Panc1 (cell line): ENCODE measurements around the gene MGAT4A. TPM values are rescaled to one million over a fixed set of nuclear protein-coding genes. Genes with fewer than 3 reads are reported as not detected.

Experiments used
- ATAC-seq: fragments of 200-7000 bp; cut with Tn5 transposase; 2 replicates; pipeline ENCODE4 v1.9.1; 2020; ENCODE audit warnings: mild to moderate bottlenecking, moderate library complexity
- BruUV-seq: library from RNA; stranded (reverse); fragments of 400-500 nt; replicated peaks from 2 replicates; lab custom pipeline; 2021; lab: Mats Ljungman, UMichigan
- CTCF ChIA-PET: fragments of 300-600 bp; sonication (Branson Sonifier 250); formaldehyde crosslinking; loops from one replicate; lab custom pipeline; 2022; ENCODE audit warnings: antibody characterized with exemption; lab: Charles Lee
- POLR2A ChIA-PET: fragments of 300-600 bp; sonication (Branson Sonifier 250); formaldehyde crosslinking; loops from one replicate; lab custom pipeline; 2022; ENCODE audit warnings: antibody characterized with exemption; lab: Charles Lee
- DNase-seq: peaks from one replicate; pipeline ENCODE4 v3.0.0-alpha.2; 2010; ENCODE audit warnings: low read depth, low spot score
- H3K27ac ChIP-seq: 2 replicates; pipeline ENCODE4 v1.5.1; 2011; ENCODE audit warnings: mild to moderate bottlenecking, low read length, inconsistent platforms
- H3K27me3 ChIP-seq: fragments of 200-500 bp; sonication (Bioruptor generic); 2 replicates; pipeline ENCODE4 v1.6.0; 2014; ENCODE audit warnings: low read length, inconsistent platforms; ENCODE audit not compliant: control insufficient read depth, insufficient read depth
- H3K36me3 ChIP-seq: fragments of 200-500 bp; sonication (Bioruptor generic); 2 replicates; pipeline ENCODE4 v1.5.1; 2014; ENCODE audit warnings: inconsistent platforms, mild to moderate bottlenecking, low read length, moderate library complexity; ENCODE audit not compliant: control insufficient read depth, insufficient read depth
- H3K4me1 ChIP-seq: 2 replicates; pipeline ENCODE4 v1.5.1; 2011; ENCODE audit warnings: inconsistent platforms, mild to moderate bottlenecking, low read length, moderate library complexity; ENCODE audit not compliant: control insufficient read depth, insufficient read depth
- H3K4me3 ChIP-seq, 2 experiments: 2 replicates each; pipeline ENCODE4 v1.5.1; 2011 to 2012; ENCODE audit warnings: low read depth in 2 of 2, low read length in 2 of 2, mild to moderate bottlenecking in 2 of 2, inconsistent platforms in 1 of 2, moderate library complexity in 1 of 2
- H3K9me3 ChIP-seq: fragments of 200-500 bp; sonication (Bioruptor generic); 2 replicates; pipeline ENCODE4 v1.5.1; 2014; ENCODE audit warnings: low read depth, mild to moderate bottlenecking, inconsistent platforms, low read length, moderate library complexity; ENCODE audit not compliant: control insufficient read depth, insufficient read depth
- POLR2AphosphoS5 ChIP-seq: IDR thresholded peaks from 2 replicates; pipeline ENCODE4 v1.6.1; 2012; ENCODE audit warnings: mild to moderate bottlenecking, low read depth, low read length, moderate library complexity
- SIN3A ChIP-seq: IDR thresholded peaks from 2 replicates; pipeline ENCODE4 v1.6.1; 2012; ENCODE audit warnings: low read depth, mild to moderate bottlenecking, low read length, moderate library complexity, borderline replicate concordance; ENCODE audit not compliant: insufficient read depth
- TCF7L2 ChIP-seq: IDR thresholded peaks from 2 replicates; pipeline ENCODE4 v1.6.1; 2011; ENCODE audit warnings: mild to moderate bottlenecking, low read depth, low read length, inconsistent platforms
- in situ Hi-C: cut with HindIII; loops from 2 replicates; pipeline ENCODE4 v1.10.0; 2016; ENCODE audit warnings: low sequenced_read_pairs, low pct_unique_long_range_greater_than_20kb
- intact Hi-C: fragments of 100-400 bp; cut with micrococcal nuclease; formaldehyde crosslinking; loops from one replicate; pipeline ENCODE4 v1.10.0; 2022; ENCODE audit not compliant: unreplicated experiment
- total RNA-seq: library from RNA; stranded (reverse); gene quantifications from one replicate; pipeline ENCODE4 v1.2.1, GENCODE V29; 2021; ENCODE audit not compliant: unreplicated experiment
- TF ChIP-seq, protein P1 (sequence below): fragments of 450-650 bp; IDR thresholded peaks from 2 replicates; pipeline ENCODE4 v1.5.1; 2017; ENCODE audit warnings: mild to moderate bottlenecking
- TF ChIP-seq, protein P2 (sequence below), 2 experiments: IDR thresholded peaks; 2 replicates each; pipeline ENCODE4 v1.6.1; 2011 to 2012; ENCODE audit warnings: low read depth in 2 of 2, control low read depth in 1 of 2, low read length in 1 of 2, mild to moderate bottlenecking in 1 of 2, moderate library complexity in 1 of 2; ENCODE audit not compliant: insufficient read depth in 1 of 2

MGAT4A gene
- total RNA-seq, 1 experiment from 2014 or later: 4.4 TPM

DNA sequence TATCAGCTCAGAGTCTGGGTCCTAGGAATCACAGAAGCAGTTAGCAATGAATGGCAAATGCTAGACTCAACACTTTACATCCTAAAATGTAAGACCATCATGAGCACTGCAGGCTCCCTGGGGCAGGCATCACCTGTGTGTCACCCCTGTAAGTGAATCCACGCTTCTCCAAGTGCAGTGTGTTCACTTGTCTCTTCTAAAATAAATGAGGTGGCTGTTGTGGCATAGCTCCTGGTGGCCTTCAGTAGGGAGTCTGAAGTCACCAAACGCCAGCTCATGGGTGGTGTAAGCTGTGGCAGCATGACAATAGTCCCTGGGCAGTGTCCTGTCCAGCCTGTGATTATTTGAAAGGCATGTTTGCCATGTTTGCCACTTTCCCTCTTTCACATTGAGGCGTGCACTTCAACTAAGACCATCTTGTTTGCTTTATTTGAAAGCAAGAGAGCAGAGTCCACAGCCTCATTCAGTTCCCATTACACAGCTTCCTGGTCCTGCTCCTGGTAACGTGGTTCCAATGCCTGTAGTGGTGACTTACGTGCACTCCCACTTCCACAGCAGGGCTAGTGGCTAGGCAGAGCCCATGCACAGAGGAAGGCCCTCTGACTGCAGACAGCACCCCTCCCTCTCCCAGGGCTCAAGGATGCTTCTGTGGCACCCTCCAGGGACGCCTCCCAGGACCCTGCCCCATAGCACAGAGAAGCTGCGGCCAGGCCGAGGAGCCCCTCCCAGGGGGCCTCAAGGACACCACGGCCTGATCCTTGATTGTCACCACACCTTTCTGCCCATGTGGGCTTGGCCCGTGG is 146.9 kb downstream of the MGAT4A start:
- DNase-seq (no peak), ATAC-seq (no peak)
- ChIA-PET POLR2A (no interaction called here), CTCF (no interaction called here)
- Histone ChIP-seq H3K27ac (no peak overlapping the region), H3K27me3 (no peaks in the 10 kb centered on the region), H3K9me3 (no peaks in the 10 kb centered on the region), H3K36me3 (no peaks in the 10 kb centered on the region), H3K4me1 (no peaks in the 10 kb centered on the region), H3K4me3 (no peak overlapping the region)
- TF ChIP-seq POLR2AphosphoS5 (no peak), TCF7L2 (no peak)
- TF ChIP-seq, protein P1, sequence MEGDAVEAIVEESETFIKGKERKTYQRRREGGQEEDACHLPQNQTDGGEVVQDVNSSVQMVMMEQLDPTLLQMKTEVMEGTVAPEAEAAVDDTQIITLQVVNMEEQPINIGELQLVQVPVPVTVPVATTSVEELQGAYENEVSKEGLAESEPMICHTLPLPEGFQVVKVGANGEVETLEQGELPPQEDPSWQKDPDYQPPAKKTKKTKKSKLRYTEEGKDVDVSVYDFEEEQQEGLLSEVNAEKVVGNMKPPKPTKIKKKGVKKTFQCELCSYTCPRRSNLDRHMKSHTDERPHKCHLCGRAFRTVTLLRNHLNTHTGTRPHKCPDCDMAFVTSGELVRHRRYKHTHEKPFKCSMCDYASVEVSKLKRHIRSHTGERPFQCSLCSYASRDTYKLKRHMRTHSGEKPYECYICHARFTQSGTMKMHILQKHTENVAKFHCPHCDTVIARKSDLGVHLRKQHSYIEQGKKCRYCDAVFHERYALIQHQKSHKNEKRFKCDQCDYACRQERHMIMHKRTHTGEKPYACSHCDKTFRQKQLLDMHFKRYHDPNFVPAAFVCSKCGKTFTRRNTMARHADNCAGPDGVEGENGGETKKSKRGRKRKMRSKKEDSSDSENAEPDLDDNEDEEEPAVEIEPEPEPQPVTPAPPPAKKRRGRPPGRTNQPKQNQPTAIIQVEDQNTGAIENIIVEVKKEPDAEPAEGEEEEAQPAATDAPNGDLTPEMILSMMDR: no peak
- intact Hi-C loops: no loop called here
- no TSS peak for BruUV-seq
- in situ Hi-C loops: no loop called here

DNA sequence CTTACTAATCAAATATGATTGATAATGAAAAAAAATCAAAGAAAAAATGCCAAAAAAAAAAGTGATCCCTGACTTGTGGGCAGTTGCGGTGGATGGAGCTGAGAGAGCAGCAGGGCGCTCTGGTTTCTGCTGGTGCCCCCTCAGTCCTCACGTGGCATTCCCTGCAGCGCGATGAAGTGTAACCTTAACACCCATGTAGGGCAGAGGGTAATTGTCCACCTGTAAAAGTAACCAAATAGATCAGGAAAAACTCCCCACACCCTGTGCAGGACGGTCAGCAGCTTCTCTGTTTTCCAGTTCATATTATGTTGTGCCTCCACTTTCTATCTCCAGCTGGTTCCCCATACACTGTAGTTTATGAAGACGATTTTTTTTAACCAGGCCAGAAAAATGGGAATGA is 147.7 kb downstream of the MGAT4A start:
- Histone ChIP-seq H3K27ac (no peak overlapping the region), H3K4me1 (no peaks in the 10 kb centered on the region), H3K36me3 (no peaks in the 10 kb centered on the region), H3K27me3 (no peaks in the 10 kb centered on the region), H3K9me3 (no peaks in the 10 kb centered on the region), H3K4me3 (no peak overlapping the region)
- TF ChIP-seq, protein P2, sequence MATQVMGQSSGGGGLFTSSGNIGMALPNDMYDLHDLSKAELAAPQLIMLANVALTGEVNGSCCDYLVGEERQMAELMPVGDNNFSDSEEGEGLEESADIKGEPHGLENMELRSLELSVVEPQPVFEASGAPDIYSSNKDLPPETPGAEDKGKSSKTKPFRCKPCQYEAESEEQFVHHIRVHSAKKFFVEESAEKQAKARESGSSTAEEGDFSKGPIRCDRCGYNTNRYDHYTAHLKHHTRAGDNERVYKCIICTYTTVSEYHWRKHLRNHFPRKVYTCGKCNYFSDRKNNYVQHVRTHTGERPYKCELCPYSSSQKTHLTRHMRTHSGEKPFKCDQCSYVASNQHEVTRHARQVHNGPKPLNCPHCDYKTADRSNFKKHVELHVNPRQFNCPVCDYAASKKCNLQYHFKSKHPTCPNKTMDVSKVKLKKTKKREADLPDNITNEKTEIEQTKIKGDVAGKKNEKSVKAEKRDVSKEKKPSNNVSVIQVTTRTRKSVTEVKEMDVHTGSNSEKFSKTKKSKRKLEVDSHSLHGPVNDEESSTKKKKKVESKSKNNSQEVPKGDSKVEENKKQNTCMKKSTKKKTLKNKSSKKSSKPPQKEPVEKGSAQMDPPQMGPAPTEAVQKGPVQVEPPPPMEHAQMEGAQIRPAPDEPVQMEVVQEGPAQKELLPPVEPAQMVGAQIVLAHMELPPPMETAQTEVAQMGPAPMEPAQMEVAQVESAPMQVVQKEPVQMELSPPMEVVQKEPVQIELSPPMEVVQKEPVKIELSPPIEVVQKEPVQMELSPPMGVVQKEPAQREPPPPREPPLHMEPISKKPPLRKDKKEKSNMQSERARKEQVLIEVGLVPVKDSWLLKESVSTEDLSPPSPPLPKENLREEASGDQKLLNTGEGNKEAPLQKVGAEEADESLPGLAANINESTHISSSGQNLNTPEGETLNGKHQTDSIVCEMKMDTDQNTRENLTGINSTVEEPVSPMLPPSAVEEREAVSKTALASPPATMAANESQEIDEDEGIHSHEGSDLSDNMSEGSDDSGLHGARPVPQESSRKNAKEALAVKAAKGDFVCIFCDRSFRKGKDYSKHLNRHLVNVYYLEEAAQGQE (IDR thresholded peaks at IDR 0.05; ENCODE audit: insufficient read depth in 1 of 2, low read depth in 2 of 2, low read length in 1 of 2): no peak
- TF ChIP-seq TCF7L2: no peak
- TF ChIP-seq POLR2AphosphoS5: no peak
- intact Hi-C loops: no loop called here
- POLR2A ChIA-PET: no interaction called here
- CTCF ChIA-PET: no interaction called here
- BruUV-seq: no TSS peak
- ATAC-seq: no peak
- no peak for DNase-seq
- in situ Hi-C loops: no loop called here

DNA sequence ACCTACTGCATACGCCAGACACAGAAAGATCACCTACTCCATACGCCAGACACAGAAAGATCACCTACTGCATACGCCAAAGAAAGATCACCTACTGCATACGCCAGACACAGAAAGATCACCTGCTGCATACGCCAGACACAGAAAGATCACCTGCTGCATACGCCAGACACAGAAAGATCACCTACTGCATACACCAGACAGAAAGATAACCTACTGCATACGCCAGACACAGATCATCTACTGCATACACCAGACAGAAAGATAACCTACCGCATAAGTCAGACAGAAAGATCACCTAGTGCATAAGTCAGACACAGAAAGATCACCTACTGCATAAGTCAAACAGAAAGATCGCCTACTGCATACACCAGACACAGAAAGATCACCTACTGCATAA is 148.4 kb downstream of the MGAT4A start:
- no TSS peak for BruUV-seq
- H3K9me3 ChIP-seq: no peaks in the 10 kb centered on the region
- TF ChIP-seq POLR2AphosphoS5 (no peak), TCF7L2 (no peak), SIN3A (no peak)
- TF ChIP-seq, protein P1: no peak
- TF ChIP-seq, protein P2 (IDR thresholded peaks at IDR 0.05; ENCODE audit: insufficient read depth in 1 of 2, low read depth in 2 of 2, low read length in 1 of 2): no peak
- no peaks in the 10 kb centered on the region for H3K4me1 ChIP-seq
- intact Hi-C loops (no loop called here), in situ Hi-C loops (no loop called here)
- H3K27ac ChIP-seq: no peak overlapping the region
- no peak overlapping the region for H3K4me3 ChIP-seq
- no peaks in the 10 kb centered on the region for H3K36me3 ChIP-seq
- ATAC-seq (no peak), DNase-seq (no peak)
- no peaks in the 10 kb centered on the region for H3K27me3 ChIP-seq
- ChIA-PET CTCF (no interaction called here), POLR2A (no interaction called here)
